ENCODE data around the gene UCK1. TPM values are rescaled to one million over a fixed set of nuclear protein-coding genes. Genes with fewer than 3 reads are reported as not detected.

UCK1 gene
- total RNA-seq, 1 experiment from 2014 or later = 31.7 TPM

GRCh38 chr9:131534721-131535237, 3.7 kb upstream of the UCK1 start:
- Histone ChIP-seq H3F3A (ENCODE audit: insufficient read depth, low read depth) (no peaks in the 10 kb centered on the region), H3K27ac (no peak overlapping the region), H3K9me2 (ENCODE audit: insufficient read depth) (no peaks in the 10 kb centered on the region), H3K4me1 (replicated peaks; ENCODE audit: insufficient read depth) (0 out of 2 replicates have a peak, but pooled peaks cover 6% of the 10 kb centered on the region), H3K4me3 (no peak overlapping the region), H3K27me3 (ENCODE audit: insufficient read depth, low read depth) (no peaks in the 10 kb centered on the region), H3K36me3 (ENCODE audit: low read depth) (no peaks in the 10 kb centered on the region), H2AFZ (no peak overlapping the region), H3K9me3 (ENCODE audit: insufficient read depth, low read depth) (no peaks in the 10 kb centered on the region), H3K79me2 (ENCODE audit: low read depth) (no peaks in the 10 kb centered on the region), H3K4me2 (no peak overlapping the region), H4K20me1 (ENCODE audit: insufficient read depth) (no peaks in the 10 kb centered on the region)
- no peak for DNase-seq
- TF ChIP-seq EZH2 (IDR thresholded peaks at IDR 0.05; ENCODE audit: low read depth) (no peak), CTCF (conservative IDR thresholded peaks at IDR 0.05) (no peak)
- CTCF ChIA-PET = no interaction called here
- POLR2A ChIA-PET (ENCODE audit: unreplicated experiment) = interaction anchor here (0.7 kb wide), 1 partner anchor 841 kb away, joined by 4 read pairs; no protein-coding TSS in a partner anchor
- intact Hi-C loops (cut with micrococcal nuclease; ENCODE audit: unreplicated experiment) = no loop called here
- no TSS peak for BruUV-seq (replicated peaks)

- ChIA-PET CTCF (no interaction called here), POLR2A (ENCODE audit: unreplicated experiment) (no interaction called here)
- 0 out of 2 replicates have a peak, but pooled peaks cover 6% of the 10 kb centered on the region for H3K4me1 ChIP-seq (replicated peaks; ENCODE audit: insufficient read depth)
- no peaks in the 10 kb centered on the region for H3K9me2 ChIP-seq (ENCODE audit: insufficient read depth)
- TF ChIP-seq CTCF (conservative IDR thresholded peaks at IDR 0.05) (no peak), EZH2 (IDR thresholded peaks at IDR 0.05; ENCODE audit: low read depth) (no peak)
- intact Hi-C loops (cut with micrococcal nuclease; ENCODE audit: unreplicated experiment) = no loop called here
- H3K9me3 ChIP-seq (ENCODE audit: insufficient read depth, low read depth) = no peaks in the 10 kb centered on the region
- H3K27ac ChIP-seq = no peak overlapping the region
- peaks cover 8% of the 10 kb centered on the region for H3F3A ChIP-seq (ENCODE audit: insufficient read depth, low read depth)
- peak overlapping the region; percentile 59 for H2AFZ ChIP-seq
- 0 out of 2 replicates have a peak, but pooled peaks cover 4% of the 10 kb centered on the region for H3K36me3 ChIP-seq (ENCODE audit: low read depth)
- H4K20me1 ChIP-seq (ENCODE audit: insufficient read depth) = no peaks in the 10 kb centered on the region
- peak; percentile 45 for DNase-seq
- H3K79me2 ChIP-seq (ENCODE audit: low read depth) = no peaks in the 10 kb centered on the region
- H3K4me3 ChIP-seq = peak overlapping the region; percentile 64
- peak overlapping the region; percentile 84 for H3K4me2 ChIP-seq
- H3K27me3 ChIP-seq (ENCODE audit: insufficient read depth, low read depth) = no peaks in the 10 kb centered on the region
- BruUV-seq (replicated peaks) = no TSS peak
Observed at GRCh38 chr9:131530546-131530919, 530 bp downstream of the UCK1 start.

GRCh38 chr9:131529597-131530545, 1.2 kb downstream of the UCK1 start:
- Histone ChIP-seq H3K9me2 (ENCODE audit: insufficient read depth) (no peaks in the 10 kb centered on the region), H3K27ac (no peak overlapping the region), H3K4me3 (peak overlapping the region; percentile 64), H3K9me3 (ENCODE audit: insufficient read depth, low read depth) (no peaks in the 10 kb centered on the region), H3K4me1 (replicated peaks; ENCODE audit: insufficient read depth) (0 out of 2 replicates have a peak, but pooled peaks cover 6% of the 10 kb centered on the region), H3K4me2 (peak overlapping the region; percentile 84), H3K36me3 (ENCODE audit: low read depth) (0 out of 2 replicates have a peak, but pooled peaks cover 4% of the 10 kb centered on the region), H3F3A (ENCODE audit: insufficient read depth, low read depth) (peaks cover 8% of the 10 kb centered on the region), H3K79me2 (ENCODE audit: low read depth) (no peaks in the 10 kb centered on the region), H4K20me1 (ENCODE audit: insufficient read depth) (no peaks in the 10 kb centered on the region; the same call in 1 of the 2 replicates), H2AFZ (peak overlapping the region; percentile 59), H3K27me3 (ENCODE audit: insufficient read depth, low read depth) (no peaks in the 10 kb centered on the region)
- BruUV-seq (replicated peaks) = TSS peak; percentile 30
- ChIA-PET CTCF (no interaction called here), POLR2A (ENCODE audit: unreplicated experiment) (no interaction called here)
- no peak for DNase-seq
- TF ChIP-seq EZH2 (IDR thresholded peaks at IDR 0.05; ENCODE audit: low read depth) (no peak), CTCF (conservative IDR thresholded peaks at IDR 0.05) (no peak)
- intact Hi-C loops (cut with micrococcal nuclease; ENCODE audit: unreplicated experiment) = no loop called here
